Measurements from ENCODE around the gene COBL. TPM values are rescaled to one million over a fixed set of nuclear protein-coding genes. Genes with fewer than 3 reads are reported as not detected.

Gene COBL
- total and polyA plus RNA-seq, 2 of the 4 experiments (the other 2 are of a cell fraction) = under 0.01 TPM; not detected in 1

- Histone ChIP-seq H2BK120ac (ENCODE audit: low read depth, low read length) (no peak overlapping the region), H4K8ac (ENCODE audit: low read depth in 2 of 2, low read length in 2 of 2) (no peak overlapping the region), H4K91ac (ENCODE audit: insufficient read depth, low read depth, low read length) (no peak overlapping the region), H2AK9ac (replicated peaks; ENCODE audit: low read depth, low read length, poor library complexity) (no peak overlapping the region), H2BK15ac (ENCODE audit: low read depth, low read length) (no peak overlapping the region), H3K18ac (ENCODE audit: low read depth, low read length) (no peak overlapping the region), H3K23ac (ENCODE audit: low read depth, low read length) (no peak overlapping the region), H3K14ac (replicated peaks; ENCODE audit: low read depth, low read length) (no peak overlapping the region), H2AK5ac (ENCODE audit: low read depth, low read length) (no peak overlapping the region), H3K9ac (ENCODE audit: low read depth, low read length) (no peak overlapping the region), H3K4me3 (ENCODE audit: insufficient read depth, low read depth, low read length) (no peak overlapping the region), H3K9me1 (ENCODE audit: insufficient read depth, low read length) (no peaks in the 10 kb centered on the region), H2BK20ac (ENCODE audit: low read depth, low read length) (no peak overlapping the region), H3K27ac (ENCODE audit: insufficient read depth, low read length) (no peak overlapping the region), H2AFZ (replicated peaks; ENCODE audit: low read length, poor library complexity) (no peak overlapping the region), H4K20me1 (ENCODE audit: insufficient read depth, low read length) (no peaks in the 10 kb centered on the region), H3K4me2 (ENCODE audit: low read depth, low read length) (no peak overlapping the region), H3K9me3 (ENCODE audit: control insufficient read depth, insufficient read depth, low read length) (no peaks in the 10 kb centered on the region), H2BK5ac (ENCODE audit: low read depth, low read length, poor library complexity, severe bottlenecking) (no peak overlapping the region), H4K5ac (ENCODE audit: low read depth, low read length) (no peak overlapping the region), H3K4ac (ENCODE audit: low read depth, low read length) (no peak overlapping the region), H3K27me3 (ENCODE audit: control insufficient read depth, insufficient read depth, low read length) (no peaks in the 10 kb centered on the region), H3K36me3 (ENCODE audit: control insufficient read depth, insufficient read depth, low read length) (no peaks in the 10 kb centered on the region), H3K56ac (ENCODE audit: extremely low read depth, insufficient read depth, low read length) (no peak overlapping the region), H3K79me1 (ENCODE audit: low read depth in 1 of 2, low read length in 2 of 2) (no peaks in the 10 kb centered on the region), H3K4me1 (ENCODE audit: control insufficient read depth, insufficient read depth, low read length) (no peaks in the 10 kb centered on the region)
- intact Hi-C loops (cut with micrococcal nuclease) = no loop called here
- BruUV-seq (replicated peaks) = no TSS peak
- dilution Hi-C loops (cut with HindIII; ENCODE audit: low sequenced_read_pairs, unreplicated experiment) = no loop called here
- in situ Hi-C loops (cut with MboI; ENCODE audit: low sequenced_read_pairs) = no loop called here
- no peak for DNase-seq
- WGBS, 2 experiments (ENCODE audit: extremely low coverage in 2 of 2, insufficient read length in 1 of 2) = no CpG with 5 or more reads among the region's 6 CpGs
- POLR2A ChIA-PET (ENCODE audit: unreplicated experiment) = no interaction called here
- CTCF ChIA-PET = interaction anchor here (0.7 kb wide), 1 partner anchor 12 kb away, joined by 3 read pairs; no protein-coding TSS in a partner anchor
- ATAC-seq (ENCODE audit: low read depth) = no peak
- TF ChIP-seq MAZ (IDR thresholded peaks at IDR 0.05; ENCODE audit: borderline replicate concordance, low read depth, low read length) (no peak), RCOR1 (IDR thresholded peaks at IDR 0.05; ENCODE audit: insufficient replicate concordance, low read length) (no peak)
These were observed 37.8 kb downstream of the COBL start for GRCh38 chr7:51278797-51279196.

All from IMR-90 (cell line).